ENCODE measurements around the gene SF1.

DNA sequence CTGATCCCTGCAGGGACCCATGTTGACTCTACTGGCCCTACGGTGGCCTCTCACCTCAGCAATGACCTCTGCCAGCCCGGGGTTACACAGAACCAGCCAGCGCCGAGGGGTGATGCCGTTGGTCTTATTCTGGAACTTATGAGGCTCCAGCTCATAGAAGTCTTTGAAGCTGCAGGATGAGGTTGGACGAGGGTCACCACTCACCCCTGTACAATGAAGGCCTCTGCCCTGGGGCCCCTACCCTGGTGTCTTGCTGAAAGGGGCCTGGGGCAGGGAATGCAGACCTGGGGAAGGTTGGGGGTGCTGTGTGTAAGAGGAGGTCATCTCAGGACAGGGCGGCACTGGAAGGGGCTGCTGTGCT is 25.3 kb downstream of the SF1 start:
- TF ChIP-seq, protein P1, sequence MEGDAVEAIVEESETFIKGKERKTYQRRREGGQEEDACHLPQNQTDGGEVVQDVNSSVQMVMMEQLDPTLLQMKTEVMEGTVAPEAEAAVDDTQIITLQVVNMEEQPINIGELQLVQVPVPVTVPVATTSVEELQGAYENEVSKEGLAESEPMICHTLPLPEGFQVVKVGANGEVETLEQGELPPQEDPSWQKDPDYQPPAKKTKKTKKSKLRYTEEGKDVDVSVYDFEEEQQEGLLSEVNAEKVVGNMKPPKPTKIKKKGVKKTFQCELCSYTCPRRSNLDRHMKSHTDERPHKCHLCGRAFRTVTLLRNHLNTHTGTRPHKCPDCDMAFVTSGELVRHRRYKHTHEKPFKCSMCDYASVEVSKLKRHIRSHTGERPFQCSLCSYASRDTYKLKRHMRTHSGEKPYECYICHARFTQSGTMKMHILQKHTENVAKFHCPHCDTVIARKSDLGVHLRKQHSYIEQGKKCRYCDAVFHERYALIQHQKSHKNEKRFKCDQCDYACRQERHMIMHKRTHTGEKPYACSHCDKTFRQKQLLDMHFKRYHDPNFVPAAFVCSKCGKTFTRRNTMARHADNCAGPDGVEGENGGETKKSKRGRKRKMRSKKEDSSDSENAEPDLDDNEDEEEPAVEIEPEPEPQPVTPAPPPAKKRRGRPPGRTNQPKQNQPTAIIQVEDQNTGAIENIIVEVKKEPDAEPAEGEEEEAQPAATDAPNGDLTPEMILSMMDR (conservative IDR thresholded peaks at IDR 0.05; ENCODE audit: low read depth, low read length), result no peak
- no peak for TF ChIP-seq EZH2 (IDR thresholded peaks at IDR 0.05; ENCODE audit: borderline replicate concordance, low read depth, low read length, poor library complexity, severe bottlenecking)
